Trophoblast cell (in vitro differentiated cells and primary cell): ENCODE measurements around the gene ADARB2.
"Not testable (repeated sequence)": the region's sequence is repeated elsewhere in the genome, so short reads cannot be mapped to it uniquely, and the experiment has no call there.

ENCODE experiments used
- DNase-seq, 2 donors: peaks; one replicate each; pipeline ENCODE4 v3.0.0-alpha.2; 2016
- H2AFZ ChIP-seq: 2 replicates; pipeline ENCODE4 v1.6.1; 2013; ENCODE audit warnings: low read length, moderate library complexity, mild to moderate bottlenecking; ENCODE audit not compliant: insufficient read depth, poor library complexity
- H2AK5ac ChIP-seq: 2 replicates; pipeline ENCODE4 v1.6.1; 2013; ENCODE audit warnings: mild to moderate bottlenecking, low read length
- H2BK120ac ChIP-seq: 2 replicates; pipeline ENCODE4 v1.6.1; 2013; ENCODE audit warnings: low read length, mild to moderate bottlenecking, moderate library complexity; ENCODE audit not compliant: insufficient read depth, poor library complexity
- H2BK12ac ChIP-seq: 2 replicates; pipeline ENCODE4 v1.6.1; 2013; ENCODE audit warnings: mild to moderate bottlenecking, low read length, moderate library complexity
- H2BK5ac ChIP-seq: 2 replicates; pipeline ENCODE4 v1.6.1; 2013; ENCODE audit warnings: low read length, low read depth, moderate library complexity, mild to moderate bottlenecking; ENCODE audit not compliant: poor library complexity
- H3K14ac ChIP-seq: 2 replicates; pipeline ENCODE4 v1.6.1; 2013; ENCODE audit warnings: mild to moderate bottlenecking, low read length
- H3K18ac ChIP-seq: 2 replicates; pipeline ENCODE4 v1.6.1; 2013; ENCODE audit warnings: mild to moderate bottlenecking, low read length
- H3K23ac ChIP-seq: 2 replicates; pipeline ENCODE4 v1.6.1; 2013; ENCODE audit warnings: low read length
- H3K27ac ChIP-seq: 2 replicates; pipeline ENCODE4 v1.5.1; 2013; ENCODE audit warnings: low read depth, mild to moderate bottlenecking, inconsistent platforms, low read length, moderate library complexity
- H3K27me3 ChIP-seq: 2 replicates; pipeline ENCODE4 v1.6.1; 2013; ENCODE audit warnings: inconsistent platforms, mild to moderate bottlenecking, low read length, moderate library complexity; ENCODE audit not compliant: insufficient read depth
- H3K36me3 ChIP-seq, 2 experiments: 1 replicate in 1 of 2; 2 replicates in 1 of 2; pipeline ENCODE4 v1.6.1; 2013; ENCODE audit warnings: low read length in 2 of 2, mild to moderate bottlenecking in 2 of 2, moderate library complexity in 1 of 2; ENCODE audit not compliant: insufficient read depth in 2 of 2, control insufficient read depth in 1 of 2
- H3K4ac ChIP-seq: 2 replicates; pipeline ENCODE4 v1.6.1; 2013; ENCODE audit warnings: low read depth, mild to moderate bottlenecking, low read length, moderate library complexity
- H3K4me1 ChIP-seq, 2 experiments: 1 replicate in 1 of 2; 2 replicates in 1 of 2; pipeline ENCODE4 v1.6.1; 2013; ENCODE audit warnings: low read length in 2 of 2, mild to moderate bottlenecking in 2 of 2, moderate library complexity in 1 of 2; ENCODE audit not compliant: insufficient read depth in 2 of 2, control insufficient read depth in 1 of 2
- H3K4me2 ChIP-seq: 2 replicates; pipeline ENCODE4 v1.6.1; 2013; ENCODE audit warnings: inconsistent platforms, mild to moderate bottlenecking, low read length, moderate library complexity
- H3K4me3 ChIP-seq: 2 replicates; pipeline ENCODE4 v1.5.1; 2013; ENCODE audit warnings: mild to moderate bottlenecking, low read depth, low read length, inconsistent platforms
- H3K79me1 ChIP-seq: one replicate; pipeline ENCODE4 v1.6.1; 2013; ENCODE audit warnings: low read length
- H3K79me2 ChIP-seq: 2 replicates; pipeline ENCODE4 v1.6.1; 2013; ENCODE audit warnings: low read length, mild to moderate bottlenecking; ENCODE audit not compliant: control insufficient read depth, insufficient read depth, poor library complexity
- H3K9ac ChIP-seq: 2 replicates; pipeline ENCODE4 v1.6.1; 2013; ENCODE audit warnings: mild to moderate bottlenecking, low read length
- H3K9me3 ChIP-seq: 2 replicates; pipeline ENCODE4 v1.6.1; 2013; ENCODE audit warnings: low read depth, mild to moderate bottlenecking, control low read depth, inconsistent platforms, low read length; ENCODE audit not compliant: insufficient read depth
- H4K12ac ChIP-seq: 2 replicates; pipeline ENCODE4 v1.6.1; 2013; ENCODE audit warnings: low read depth, mild to moderate bottlenecking, low read length, moderate library complexity
- H4K8ac ChIP-seq: 2 replicates; pipeline ENCODE4 v1.6.1; 2013; ENCODE audit warnings: low read depth, mild to moderate bottlenecking, low read length, moderate library complexity
- H4K91ac ChIP-seq: one replicate; pipeline ENCODE4 v1.6.1; 2013; ENCODE audit warnings: low read depth, mild to moderate bottlenecking, low read length, moderate library complexity
- WGBS: extraction: QIAGEN DNeasy Blood & Tissue Kit; methylation state at CpG from one replicate; pipeline ENCODE4 v1.1.7; 2013; ENCODE audit warnings: missing lambda C conversion rate; ENCODE audit not compliant: insufficient read length, insufficient coverage; ENCODE audit errors: extremely low coverage; 5-methylcytosine and 5-hydroxymethylcytosine counted together

Gene ADARB2

DNA sequence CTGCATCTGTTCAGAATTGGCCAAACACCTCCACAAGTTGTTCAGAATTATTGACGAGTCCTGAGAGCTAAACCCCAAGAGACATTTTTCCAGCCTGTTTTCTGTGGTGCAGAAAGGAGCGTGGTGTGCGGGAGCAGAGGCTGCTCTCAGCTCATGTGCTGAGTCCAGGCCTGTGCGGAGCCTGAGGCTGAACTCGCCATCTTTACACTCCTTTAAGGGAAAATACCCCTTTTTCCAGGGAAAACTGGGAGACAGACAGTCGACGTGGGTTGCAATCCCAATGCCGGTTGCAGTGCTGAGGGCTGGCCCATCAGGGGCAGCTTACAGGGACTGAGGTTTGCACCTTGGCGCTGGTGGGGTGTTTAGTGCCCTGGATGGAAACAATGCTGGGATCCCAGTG is 112.2 kb downstream of the ADARB2 start:
- DNase-seq: no peak
- H2AFZ ChIP-seq: no peak overlapping the region
- H3K4me1 ChIP-seq: peaks cover 5 to 6% of the 10 kb centered on the region in 2 experiments
- no peaks in the 10 kb centered on the region for H3K79me2 ChIP-seq
- no peak overlapping the region for H3K23ac ChIP-seq
- no peak overlapping the region for H2BK12ac ChIP-seq
- H4K8ac ChIP-seq: no peak overlapping the region
- no CpG with 5 or more reads among the region's 9 CpGs for WGBS
- no peak overlapping the region for H3K14ac ChIP-seq
- no peak overlapping the region for H3K27ac ChIP-seq
- no peak overlapping the region for H3K4ac ChIP-seq
- no peak overlapping the region for H4K91ac ChIP-seq
- H3K18ac ChIP-seq: no peak overlapping the region
- no peaks in the 10 kb centered on the region for H3K79me1 ChIP-seq
- H3K9me3 ChIP-seq: peaks cover 3% of the 10 kb centered on the region
- no peak overlapping the region for H2BK5ac ChIP-seq
- no peak overlapping the region for H3K4me2 ChIP-seq
- no peaks in the 10 kb centered on the region for H3K36me3 ChIP-seq
- no peak overlapping the region for H3K4me3 ChIP-seq
- no peak overlapping the region for H3K9ac ChIP-seq
- H3K27me3 ChIP-seq: no peaks in the 10 kb centered on the region
- no peak overlapping the region for H2AK5ac ChIP-seq
- no peak overlapping the region for H4K12ac ChIP-seq
- no peak overlapping the region for H2BK120ac ChIP-seq

- no peak overlapping the region for H3K9ac ChIP-seq
- H3K14ac ChIP-seq: no peak overlapping the region
- H3K27me3 ChIP-seq: no peaks in the 10 kb centered on the region
- no peak overlapping the region for H3K4me3 ChIP-seq
- no peak overlapping the region for H4K8ac ChIP-seq
- DNase-seq: no peak
- no peak overlapping the region for H2AFZ ChIP-seq
- H3K27ac ChIP-seq: no peak overlapping the region
- H2BK12ac ChIP-seq: no peak overlapping the region
- peaks cover 3% of the 10 kb centered on the region for H3K9me3 ChIP-seq
- H3K4me1 ChIP-seq: no peaks in the 10 kb centered on the region
- H3K79me2 ChIP-seq: no peaks in the 10 kb centered on the region
- WGBS: no CpG with 5 or more reads among the region's 12 CpGs
- H4K91ac ChIP-seq: no peak overlapping the region
- H3K4me2 ChIP-seq: no peak overlapping the region
- no peak overlapping the region for H2BK5ac ChIP-seq
- no peaks in the 10 kb centered on the region for H3K79me1 ChIP-seq
- no peak overlapping the region for H4K12ac ChIP-seq
- H3K36me3 ChIP-seq: no peaks in the 10 kb centered on the region
- H3K4ac ChIP-seq: no peak overlapping the region
- H2BK120ac ChIP-seq: no peak overlapping the region
- no peak overlapping the region for H3K18ac ChIP-seq
- no peak overlapping the region for H3K23ac ChIP-seq
- H2AK5ac ChIP-seq: no peak overlapping the region
Observed at GRCh38 chr10:1624240-1624639, 113.1 kb downstream of the ADARB2 start.

GRCh38 chr10:1620803-1621202 is 116.5 kb downstream of the ADARB2 start:
- no peak overlapping the region for H2BK5ac ChIP-seq
- no peaks in the 10 kb centered on the region for H3K9me3 ChIP-seq
- no peak overlapping the region for H3K4me2 ChIP-seq
- no peak overlapping the region for H3K4me3 ChIP-seq
- H4K91ac ChIP-seq: no peak overlapping the region
- H3K9ac ChIP-seq: no peak overlapping the region
- DNase-seq: no peak
- H2BK12ac ChIP-seq: no peak overlapping the region
- no peaks in the 10 kb centered on the region for H3K79me1 ChIP-seq
- no peak overlapping the region for H3K27ac ChIP-seq
- H3K14ac ChIP-seq: no peak overlapping the region
- H3K23ac ChIP-seq: no peak overlapping the region
- no peak overlapping the region for H4K8ac ChIP-seq
- no peaks in the 10 kb centered on the region for H3K36me3 ChIP-seq
- no peaks in the 10 kb centered on the region for H3K27me3 ChIP-seq
- H2AFZ ChIP-seq: no peak overlapping the region
- no peak overlapping the region for H2BK120ac ChIP-seq
- no peak overlapping the region for H3K4ac ChIP-seq
- no peaks in the 10 kb centered on the region for H3K4me1 ChIP-seq
- H3K79me2 ChIP-seq: no peaks in the 10 kb centered on the region
- H3K18ac ChIP-seq: no peak overlapping the region
- H2AK5ac ChIP-seq: no peak overlapping the region
- no peak overlapping the region for H4K12ac ChIP-seq

DNA sequence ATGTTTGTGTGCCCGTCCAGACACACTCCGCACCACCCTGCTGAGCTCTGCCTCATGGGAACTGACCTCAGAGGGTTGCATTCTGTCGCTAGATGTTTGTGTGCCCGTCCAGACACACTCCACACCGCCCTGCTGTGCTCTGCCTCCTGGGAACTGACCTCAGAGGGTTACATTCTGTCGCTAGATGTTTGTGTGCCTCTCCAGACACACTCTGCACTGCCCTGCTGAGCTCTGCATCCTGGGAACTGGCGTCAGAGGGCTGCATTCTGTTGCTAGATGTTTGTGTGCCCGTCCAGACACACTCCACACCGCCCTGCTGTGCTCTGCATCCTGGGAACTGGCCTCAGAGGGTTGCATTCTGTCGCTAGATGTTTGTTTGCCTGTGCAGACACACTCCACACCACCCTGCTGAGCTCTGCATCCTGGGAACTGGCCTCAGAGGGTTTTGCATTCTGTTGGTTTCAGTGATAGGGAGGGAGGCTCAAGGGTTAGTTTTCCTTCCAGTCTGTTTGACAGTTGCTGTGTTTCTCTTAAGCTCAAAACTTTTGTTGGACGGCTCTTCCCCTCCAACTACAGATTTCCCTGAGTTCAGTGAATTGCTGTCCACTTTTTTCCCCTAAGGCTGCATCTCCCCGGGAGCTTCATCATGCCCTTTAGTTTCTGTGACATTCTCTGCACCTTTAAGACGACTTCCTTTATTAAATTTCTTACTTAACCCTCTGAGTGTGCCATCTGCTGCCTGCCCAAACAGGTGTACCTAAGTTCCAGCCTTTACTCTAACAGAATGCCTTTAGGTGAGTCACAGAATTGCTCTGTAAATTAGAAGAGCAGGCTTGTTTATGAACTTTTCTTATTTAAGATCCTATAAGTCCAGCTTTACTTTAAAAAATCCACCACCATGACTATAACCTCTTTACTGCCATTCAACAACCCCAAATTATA is 119.7 kb downstream of the ADARB2 start:
- H3K36me3 ChIP-seq: not testable (repeated sequence)

More for the DNA sequence above, 119.7 kb downstream of the ADARB2 start:
- not testable (repeated sequence) for H2AFZ ChIP-seq, H3K4me3 ChIP-seq, H4K12ac ChIP-seq, H3K4ac ChIP-seq, H2AK5ac ChIP-seq, H4K91ac ChIP-seq, H3K4me2 ChIP-seq, DNase-seq, H3K14ac ChIP-seq, H3K9me3 ChIP-seq, H3K4me1 ChIP-seq, H3K23ac ChIP-seq, H3K79me2 ChIP-seq, H2BK12ac ChIP-seq, H3K27me3 ChIP-seq, H3K18ac ChIP-seq, H4K8ac ChIP-seq, H2BK5ac ChIP-seq, H2BK120ac ChIP-seq, H3K9ac ChIP-seq, H3K79me1 ChIP-seq
- peak overlapping the region; percentile 33 for H3K27ac ChIP-seq
- WGBS: no CpG with 5 or more reads among the region's 13 CpGs
